ENCODE results near the gene ST3GAL4. TPM values are rescaled to one million over a fixed set of nuclear protein-coding genes. Genes with fewer than 3 reads are reported as not detected.
A peak's percentile ranks its signal among the peaks of the same experiment; 100 is the strongest.

The ST3GAL4 gene
- total and polyA plus RNA-seq, 2 of the 8 experiments (the other 6 are each of a cell fraction or from before 2014, with no cell fraction given): 15.6 to 20.0 TPM

GRCh38 chr11:126450198-126450597 lies 94.7 kb downstream of the ST3GAL4 start:
- peak overlapping the region; percentile 87 for H4K91ac ChIP-seq (replicated peaks; ENCODE audit: insufficient read length, low read length)
- no peak overlapping the region for H3K4me3 ChIP-seq (ENCODE audit: extremely low read depth in 1 of 4, insufficient read depth in 2 of 4, low read depth in 3 of 4, low read length in 4 of 4)
- 0 out of 2 replicates have a peak overlapping the region, but pooled peaks have one; percentile 16 for H2BK15ac ChIP-seq (ENCODE audit: low read length)
- DNase-seq (ENCODE audit: low read depth in 1 of 2, low spot score in 2 of 2): no peak
- peak overlapping the region; percentile 1; the same call in 1 of the 2 replicates for H2BK5ac ChIP-seq (ENCODE audit: low read depth, low read length)
- H3K18ac ChIP-seq (ENCODE audit: extremely low read depth, low read length): no peak overlapping the region
- no peak overlapping the region for H2BK20ac ChIP-seq (ENCODE audit: low read length)
- H3K9ac ChIP-seq (replicated peaks in 1 of 4; ENCODE audit: extremely low read depth in 1 of 4, low read depth in 3 of 4, low read length in 3 of 4): peak overlapping the region in 1 of 4 experiments; percentile 28; a peak in 1 of 7 replicates
- H2BK120ac ChIP-seq (replicated peaks; ENCODE audit: low read depth, low read length): no peak overlapping the region
- no peak overlapping the region for H3K27ac ChIP-seq (ENCODE audit: low read depth, low read length)
- H3K27me3 ChIP-seq (replicated peaks in 1 of 4; ENCODE audit: control insufficient read depth in 3 of 4, extremely low read depth in 1 of 4, insufficient read depth in 3 of 4, low read length in 3 of 4): no peaks in the 10 kb centered on the region
- no peaks in the 10 kb centered on the region for H3K79me2 ChIP-seq (ENCODE audit: control insufficient read depth in 1 of 2, insufficient read depth in 2 of 2, low read length in 2 of 2)
- H4K20me1 ChIP-seq (replicated peaks in 1 of 2; ENCODE audit: control insufficient read depth in 1 of 2, insufficient read depth in 2 of 2, low read length in 2 of 2): peaks cover 0 to 16% of the 10 kb centered on the region in 2 experiments
- no peak overlapping the region for H3K56ac ChIP-seq (replicated peaks; ENCODE audit: insufficient read length, low read depth, low read length)
- H3K23ac ChIP-seq (ENCODE audit: insufficient read length): no peak overlapping the region
- H3K4me2 ChIP-seq (ENCODE audit: insufficient read depth in 1 of 2, low read depth in 2 of 2, low read length in 2 of 2): no peak overlapping the region; a peak in 1 of 4 replicates
- H3K4me1 ChIP-seq (replicated peaks in 1 of 4; ENCODE audit: control insufficient read depth in 3 of 4, insufficient read depth in 4 of 4, low read length in 3 of 4): peaks cover 0 to 6% (median 0%) of the 10 kb centered on the region in 4 experiments; a peak in 1 of 7 replicates
- H2AFZ ChIP-seq (ENCODE audit: low read length): no peak overlapping the region
- no peak overlapping the region for H2AK5ac ChIP-seq (ENCODE audit: low read depth, low read length)
- H3K9me3 ChIP-seq (ENCODE audit: insufficient read depth in 2 of 2, low read depth in 1 of 2, low read length in 1 of 2): peaks cover 7 to 12% of the 10 kb centered on the region in 2 experiments; a peak in 3 of 4 replicates
- no peak overlapping the region for H4K5ac ChIP-seq (ENCODE audit: insufficient read length, low read depth, low read length)
- peaks cover 13% of the 10 kb centered on the region for H3K23me2 ChIP-seq (ENCODE audit: low read depth, low read length)
- peak overlapping the region; percentile 69; the same call in 1 of the 2 replicates for H2BK12ac ChIP-seq (ENCODE audit: low read depth, low read length)
- H3K14ac ChIP-seq (ENCODE audit: insufficient read length): no peak overlapping the region
- ChIA-PET CTCF (ENCODE audit: partially characterized antibody) (no interaction called here), POLR2A (ENCODE audit: partially characterized antibody) (no interaction called here)
- peaks cover 4% of the 10 kb centered on the region for H3K79me1 ChIP-seq (ENCODE audit: low read depth, low read length)
- H4K8ac ChIP-seq (ENCODE audit: extremely low read depth, insufficient read depth, low read length): no peak overlapping the region
- WGBS, 2 experiments (ENCODE audit: extremely low coverage in 1 of 2, insufficient coverage in 1 of 2, insufficient read length in 1 of 2, insufficient replicate concordance in 2 of 2, low coverage in 1 of 2, low lambda C conversion rate in 2 of 2, missing lambda C conversion rate in 1 of 2): 79% methylated on average over 7 of the region's 7 CpGs; no CpG with 5 or more reads in 1 of the 2 experiments
- H3K36me3 ChIP-seq (ENCODE audit: control insufficient read depth in 2 of 4, insufficient read depth in 4 of 4, low read length in 3 of 4): no peaks in the 10 kb centered on the region; a peak in 1 of 8 replicates
- no peak overlapping the region for H3K4ac ChIP-seq (replicated peaks; ENCODE audit: insufficient read length, low read depth, low read length)
- no peak for FAIRE-seq
- TF ChIP-seq JUND (IDR thresholded peaks at IDR 0.05; ENCODE audit: low read length) (no peak), CTBP2 (IDR thresholded peaks at IDR 0.05; ENCODE audit: borderline replicate concordance, insufficient read depth, insufficient read length, low read length) (no peak), SUZ12 (IDR thresholded peaks at IDR 0.05; ENCODE audit: low read length) (no peak), TBP (IDR thresholded peaks at IDR 0.05; ENCODE audit: low read depth, low read length) (no peak), E2F6 (IDR thresholded peaks at IDR 0.05) (no peak), KDM5A (IDR thresholded peaks at IDR 0.05; ENCODE audit: low read length) (no peak), SIRT6 (IDR thresholded peaks at IDR 0.05; ENCODE audit: low read length) (no peak), CEBPB (IDR thresholded peaks at IDR 0.05; ENCODE audit: low read depth, low read length) (no peak), JUN (IDR thresholded peaks at IDR 0.05; ENCODE audit: low read depth, low read length) (no peak), SP4 (IDR thresholded peaks at IDR 0.05; ENCODE audit: low read length) (no peak), KDM1A (IDR thresholded peaks at IDR 0.05; ENCODE audit: borderline replicate concordance, low read length) (no peak), NRF1 (IDR thresholded peaks at IDR 0.05; ENCODE audit: low read depth, low read length) (no peak), RNF2 (IDR thresholded peaks at IDR 0.05; ENCODE audit: borderline replicate concordance, low read depth, low read length, missing control alignments, poor library complexity, severe bottlenecking) (no peak), EZH2 (IDR thresholded peaks at IDR 0.05; ENCODE audit: low read depth, low read length, severe bottlenecking) (no peak)
